Subcutaneous abdominal adipose tissue (tissue), 5 donors: ENCODE measurements around the gene TBX21.
A peak's percentile ranks its signal among the peaks of the same experiment; 100 is the strongest.

Source experiments
- H3K27ac ChIP-seq: one replicate; pipeline ENCODE4 v1.7.0; 2013; ENCODE audit warnings: low read depth, mild to moderate bottlenecking, inconsistent platforms, low read length, moderate library complexity
- H3K27me3 ChIP-seq, 5 donors: one replicate each; pipeline ENCODE4 v1.7.0; 2013; ENCODE audit warnings: low read length in 5 of 5, inconsistent platforms in 1 of 5; ENCODE audit not compliant: control insufficient read depth in 5 of 5, insufficient read depth in 4 of 5
- H3K36me3 ChIP-seq, 5 donors: one replicate each; pipeline ENCODE4 v1.7.0; 2013; ENCODE audit warnings: low read length in 5 of 5; ENCODE audit not compliant: control insufficient read depth in 5 of 5, insufficient read depth in 5 of 5
- H3K4me1 ChIP-seq, 5 donors: one replicate each; pipeline ENCODE4 v1.7.0; 2013; ENCODE audit warnings: low read length in 5 of 5, mild to moderate bottlenecking in 3 of 5, moderate library complexity in 1 of 5; ENCODE audit not compliant: control insufficient read depth in 5 of 5, insufficient read depth in 5 of 5
- H3K4me3 ChIP-seq, 5 donors: one replicate each; pipeline ENCODE4 v1.7.0; 2013; ENCODE audit warnings: low read length in 5 of 5, low read depth in 1 of 5
- H3K9ac ChIP-seq, 5 donors: one replicate each; pipeline ENCODE4 v1.7.0; 2013; ENCODE audit warnings: low read length in 5 of 5, mild to moderate bottlenecking in 4 of 5, moderate library complexity in 3 of 5
- H3K9me3 ChIP-seq, 5 donors: one replicate each; pipeline ENCODE4 v1.7.0; 2013; ENCODE audit warnings: low read length in 5 of 5; ENCODE audit not compliant: control insufficient read depth in 5 of 5
- donor health status: healthy.
- donor health status: healthy.
- donor health status: healthy.
- donor health status: healthy.
- donor health status: healthy.

TBX21 gene

DNA sequence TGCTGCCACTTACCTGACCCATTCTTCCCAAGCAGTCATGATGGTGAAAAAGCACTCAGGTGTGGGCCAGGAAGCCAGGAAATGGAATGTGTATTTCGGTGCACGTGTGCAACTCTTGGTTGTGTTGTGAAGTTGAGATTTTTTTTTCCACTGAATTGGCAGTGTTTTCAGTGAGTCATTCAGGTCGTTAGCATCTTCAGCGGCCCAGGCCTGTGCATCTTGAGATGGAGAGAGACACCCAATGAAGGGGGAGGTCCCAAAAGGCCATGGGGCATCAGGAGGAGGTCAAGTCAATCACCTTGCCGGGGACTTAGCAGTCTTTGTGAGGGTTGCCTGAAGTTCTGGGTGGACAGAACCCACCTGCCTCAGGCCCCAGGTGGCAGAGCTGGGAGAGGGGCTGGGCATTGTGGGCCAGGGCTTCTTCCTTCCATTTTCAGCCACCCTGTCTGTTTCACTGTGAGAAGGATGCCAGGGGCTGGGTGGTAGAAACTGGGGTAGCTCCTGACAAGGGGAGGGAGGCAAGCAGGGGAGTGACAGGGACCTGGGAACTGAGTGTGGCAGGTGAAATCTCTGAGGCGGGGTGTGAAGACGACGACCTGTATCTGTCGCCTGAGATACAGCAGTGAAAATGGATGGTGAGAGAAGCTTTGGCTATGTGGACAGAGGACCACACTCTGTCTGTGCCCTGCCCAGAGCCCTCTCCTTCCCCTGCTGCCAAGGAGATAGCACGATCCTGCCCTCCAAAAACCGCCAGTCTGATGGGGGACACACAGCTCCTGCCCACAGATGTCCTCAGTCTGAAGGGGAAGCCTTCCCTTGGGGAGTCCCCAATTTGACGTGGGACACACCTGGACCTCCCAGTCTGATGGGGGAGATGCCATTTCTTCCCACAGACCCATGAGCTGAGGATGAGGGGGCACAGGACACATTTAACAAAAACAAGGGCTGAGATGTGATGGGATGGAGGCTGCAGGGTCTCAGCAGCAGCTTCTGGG is 27.2 kb upstream of the TBX21 start:
- Histone ChIP-seq H3K9ac (peak overlapping the region in 1 of 5 donors; percentile 39), H3K4me3 (no peak overlapping the region), H3K9me3 (no peaks in the 10 kb centered on the region), H3K36me3 (peaks cover 0 to 65% (median 38%) of the 10 kb centered on the region in 5 donors), H3K27me3 (no peaks in the 10 kb centered on the region), H3K27ac (no peak overlapping the region), H3K4me1 (peaks cover 2 to 38% (median 28%) of the 10 kb centered on the region in 5 donors)

DNA sequence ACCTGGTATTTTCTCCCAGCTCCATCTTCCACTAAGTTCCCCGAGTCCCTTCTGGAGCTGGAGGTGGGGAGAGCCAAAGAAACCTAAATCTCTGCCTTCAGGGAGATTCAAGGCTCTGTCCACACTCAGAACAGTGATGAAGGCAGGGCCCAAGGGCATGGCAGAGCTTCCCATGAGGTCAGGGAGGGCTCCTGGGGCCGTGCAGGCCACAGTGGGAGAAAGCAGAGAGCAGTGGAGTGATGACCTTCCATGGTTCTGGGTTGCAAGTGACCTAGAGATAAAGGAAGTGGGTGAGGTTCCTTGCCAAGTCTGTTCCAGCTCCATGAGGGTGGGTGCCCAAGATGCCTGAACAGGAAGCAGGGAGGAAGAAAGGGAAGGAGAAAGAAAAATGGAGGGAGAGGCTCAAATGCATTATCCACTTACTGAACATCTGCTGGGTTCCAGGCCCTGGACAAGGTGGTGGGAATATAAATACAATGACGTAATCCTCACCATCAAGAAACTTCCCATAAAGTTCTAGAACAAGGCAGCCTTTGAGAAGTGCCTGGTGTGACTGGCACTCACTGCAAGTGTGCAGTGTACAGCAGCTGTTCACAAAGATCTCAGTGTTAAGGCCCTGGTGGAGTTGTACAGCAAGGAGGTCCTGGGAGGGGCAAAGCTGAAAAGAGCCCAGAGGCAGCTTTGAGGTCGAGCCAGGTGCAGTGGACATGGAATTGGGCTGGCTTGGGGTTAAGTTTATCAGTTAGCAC is 25.8 kb upstream of the TBX21 start:
- no peaks in the 10 kb centered on the region for H3K27me3 ChIP-seq
- no peak overlapping the region for H3K27ac ChIP-seq
- no peak overlapping the region for H3K4me3 ChIP-seq
- peak overlapping the region in 1 of 5 donors; percentile 22 for H3K9ac ChIP-seq
- peaks cover 0 to 60% (median 41%) of the 10 kb centered on the region in 5 donors for H3K36me3 ChIP-seq
- peaks cover 2 to 42% (median 28%) of the 10 kb centered on the region in 5 donors for H3K4me1 ChIP-seq
- no peaks in the 10 kb centered on the region for H3K9me3 ChIP-seq

- no peak overlapping the region for H3K27ac ChIP-seq
- H3K9ac ChIP-seq = no peak overlapping the region
- peaks cover 0 to 59% (median 41%) of the 10 kb centered on the region in 5 donors for H3K36me3 ChIP-seq
- no peaks in the 10 kb centered on the region for H3K27me3 ChIP-seq
- no peaks in the 10 kb centered on the region for H3K9me3 ChIP-seq
- H3K4me3 ChIP-seq = no peak overlapping the region
- peaks cover 2 to 42% (median 28%) of the 10 kb centered on the region in 5 donors for H3K4me1 ChIP-seq
Observed at GRCh38 chr17:47707884-47708283, 25.2 kb upstream of the TBX21 start.

- peaks cover 0 to 4% (median 3%) of the 10 kb centered on the region in 5 donors for H3K27me3 ChIP-seq
- H3K36me3 ChIP-seq = peaks cover 0 to 59% (median 41%) of the 10 kb centered on the region in 5 donors
- peak overlapping the region in 1 of 5 donors; percentile 11 for H3K4me3 ChIP-seq
- H3K4me1 ChIP-seq = peaks cover 2 to 37% (median 28%) of the 10 kb centered on the region in 5 donors
- no peak overlapping the region for H3K27ac ChIP-seq
- H3K9ac ChIP-seq = peak overlapping the region in 1 of 5 donors; percentile 45
- no peaks in the 10 kb centered on the region for H3K9me3 ChIP-seq
Observed at GRCh38 chr17:47708312-47708863, 24.6 kb upstream of the TBX21 start.

GRCh38 chr17:47708864-47709541 is 24.0 kb upstream of the TBX21 start:
- peaks cover 2 to 31% (median 26%) of the 10 kb centered on the region in 5 donors for H3K4me1 ChIP-seq
- no peaks in the 10 kb centered on the region for H3K9me3 ChIP-seq
- H3K27me3 ChIP-seq = peaks cover 0 to 10% (median 8%) of the 10 kb centered on the region in 5 donors
- H3K9ac ChIP-seq = no peak overlapping the region
- no peak overlapping the region for H3K27ac ChIP-seq
- peaks cover 0 to 54% (median 40%) of the 10 kb centered on the region in 5 donors for H3K36me3 ChIP-seq
- no peak overlapping the region for H3K4me3 ChIP-seq

DNA sequence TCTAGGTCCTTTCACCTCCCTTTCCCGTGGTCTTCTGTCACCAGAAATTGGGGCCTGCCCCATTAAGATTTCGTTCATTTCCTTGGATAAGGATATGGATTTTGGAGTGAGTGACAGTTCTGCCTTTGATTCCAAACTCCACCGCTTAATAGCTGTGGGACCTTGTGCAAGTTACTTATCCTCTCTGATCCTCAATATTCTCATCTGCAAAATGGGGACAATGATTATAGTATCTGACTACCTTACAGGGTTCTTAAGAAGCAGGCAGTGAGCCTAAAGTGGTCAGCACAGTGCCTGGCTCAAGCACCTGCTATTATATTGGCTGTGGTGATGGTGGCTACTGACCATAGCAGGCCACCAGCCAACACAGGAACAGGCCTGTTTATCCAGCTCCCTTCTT is 23.4 kb upstream of the TBX21 start:
- Histone ChIP-seq H3K36me3 (peaks cover 0 to 50% (median 39%) of the 10 kb centered on the region in 5 donors), H3K4me3 (no peak overlapping the region), H3K27ac (no peak overlapping the region), H3K9ac (no peak overlapping the region), H3K4me1 (peaks cover 2 to 27% (median 24%) of the 10 kb centered on the region in 5 donors), H3K27me3 (peaks cover 0 to 15% (median 8%) of the 10 kb centered on the region in 5 donors), H3K9me3 (no peaks in the 10 kb centered on the region)

GRCh38 chr17:47711366-47712099 is 21.5 kb upstream of the TBX21 start:
- H3K27me3 ChIP-seq = peaks cover 0 to 20% (median 8%) of the 10 kb centered on the region in 5 donors
- peaks cover 0 to 33% (median 27%) of the 10 kb centered on the region in 5 donors for H3K36me3 ChIP-seq
- no peak overlapping the region for H3K27ac ChIP-seq
- H3K4me1 ChIP-seq = peaks cover 2 to 20% (median 7%) of the 10 kb centered on the region in 5 donors
- no peaks in the 10 kb centered on the region for H3K9me3 ChIP-seq
- H3K9ac ChIP-seq = no peak overlapping the region
- H3K4me3 ChIP-seq = no peak overlapping the region

- peaks cover 0 to 11% (median 5%) of the 10 kb centered on the region in 5 donors for H3K4me1 ChIP-seq
- H3K9me3 ChIP-seq = no peaks in the 10 kb centered on the region
- H3K27ac ChIP-seq = no peak overlapping the region
- H3K27me3 ChIP-seq = peaks cover under 1 to 26% (median 10%) of the 10 kb centered on the region in 5 donors
- H3K36me3 ChIP-seq = peaks cover 0 to 33% (median 27%) of the 10 kb centered on the region in 5 donors
- H3K9ac ChIP-seq = no peak overlapping the region
- H3K4me3 ChIP-seq = no peak overlapping the region
Observed at GRCh38 chr17:47712330-47713023, 20.6 kb upstream of the TBX21 start.
